ENCODE results near the gene PSMA7. TPM values are rescaled to one million over a fixed set of nuclear protein-coding genes. Genes with fewer than 3 reads are reported as not detected.

The PSMA7 gene
- total and polyA plus RNA-seq, 2 of the 8 experiments (the other 6 are each of a cell fraction or from before 2014, with no cell fraction given) = 361 to 648 TPM

GRCh38 chr20:62143957-62144825, 997 bp upstream of the PSMA7 start:
- H3K9me3 ChIP-seq (ENCODE audit: insufficient read depth in 2 of 2, low read depth in 1 of 2, low read length in 1 of 2) = no peaks in the 10 kb centered on the region
- H3K23me2 ChIP-seq (ENCODE audit: low read depth, low read length) = peaks cover 3% of the 10 kb centered on the region; the same call in 1 of the 2 replicates
- no peak overlapping the region for H3K18ac ChIP-seq (ENCODE audit: extremely low read depth, low read length)
- no peak overlapping the region for H3K27ac ChIP-seq (ENCODE audit: low read depth, low read length)
- H2BK5ac ChIP-seq (ENCODE audit: low read depth, low read length) = 0 out of 2 replicates have a peak overlapping the region, but pooled peaks have one; percentile 69
- H3K14ac ChIP-seq (ENCODE audit: insufficient read length) = no peak overlapping the region
- H3K79me2 ChIP-seq (ENCODE audit: control insufficient read depth in 1 of 2, insufficient read depth in 2 of 2, low read length in 2 of 2) = peaks cover 52 to 88% of the 10 kb centered on the region in 2 experiments
- H3K4me2 ChIP-seq (ENCODE audit: insufficient read depth in 1 of 2, low read depth in 2 of 2, low read length in 2 of 2) = peak overlapping the region; percentile 61 to 75
- peaks cover 32% of the 10 kb centered on the region for H3K79me1 ChIP-seq (ENCODE audit: low read depth, low read length)
- peak overlapping the region; percentile 50 to 81 (median 67) for H3K4me3 ChIP-seq (ENCODE audit: extremely low read depth in 1 of 4, insufficient read depth in 2 of 4, low read depth in 3 of 4, low read length in 4 of 4)
- CTCF ChIA-PET (ENCODE audit: partially characterized antibody) = interaction anchor here (1.2 to 2.0 kb wide), 3 partner anchors 10 to 134 kb away, joined by 3 to 5 read pairs (median 3); no protein-coding TSS in a partner anchor
- FAIRE-seq (no peak), DNase-seq (ENCODE audit: low read depth in 1 of 2, low spot score in 2 of 2) (no peak)
- peak overlapping the region; percentile 25 to 100 (median 84) for H3K9ac ChIP-seq (replicated peaks in 1 of 4; ENCODE audit: extremely low read depth in 1 of 4, low read depth in 3 of 4, low read length in 3 of 4)
- POLR2A ChIA-PET (ENCODE audit: partially characterized antibody) = interaction anchor here (0.9 to 3.4 kb wide), 12 partner anchors 8 to 160 kb away, joined by 3 to 28 read pairs (median 6); partner anchors contain the start of gene LSM14B
- H4K5ac ChIP-seq (ENCODE audit: insufficient read length, low read depth, low read length) = no peak overlapping the region
- H2BK12ac ChIP-seq (ENCODE audit: low read depth, low read length) = no peak overlapping the region
- H4K20me1 ChIP-seq (replicated peaks in 1 of 2; ENCODE audit: control insufficient read depth in 1 of 2, insufficient read depth in 2 of 2, low read length in 2 of 2) = peaks cover 37 to 53% of the 10 kb centered on the region in 2 experiments
- peaks cover 7 to 23% (median 14%) of the 10 kb centered on the region in 4 experiments for H3K36me3 ChIP-seq (ENCODE audit: control insufficient read depth in 2 of 4, insufficient read depth in 4 of 4, low read length in 3 of 4)
- no peak overlapping the region for H2BK120ac ChIP-seq (replicated peaks; ENCODE audit: low read depth, low read length)
- no peak overlapping the region for H3K56ac ChIP-seq (replicated peaks; ENCODE audit: insufficient read length, low read depth, low read length)
- H4K91ac ChIP-seq (replicated peaks; ENCODE audit: insufficient read length, low read length) = no peak overlapping the region
- peak overlapping the region; percentile 91; the same call in 1 of the 2 replicates for H4K8ac ChIP-seq (ENCODE audit: extremely low read depth, insufficient read depth, low read length)
- WGBS, 2 experiments (ENCODE audit: extremely low coverage in 1 of 2, insufficient coverage in 1 of 2, insufficient read length in 1 of 2, insufficient replicate concordance in 2 of 2, low coverage in 1 of 2, low lambda C conversion rate in 2 of 2, missing lambda C conversion rate in 1 of 2) = 4% methylated on average over 66 of the region's 104 CpGs; no CpG with 5 or more reads in 1 of the 2 experiments
- no peaks in the 10 kb centered on the region for H3K27me3 ChIP-seq (replicated peaks in 1 of 4; ENCODE audit: control insufficient read depth in 3 of 4, extremely low read depth in 1 of 4, insufficient read depth in 3 of 4, low read length in 3 of 4)
- no peak overlapping the region for H3K4ac ChIP-seq (replicated peaks; ENCODE audit: insufficient read length, low read depth, low read length)
- H2AK5ac ChIP-seq (ENCODE audit: low read depth, low read length) = no peak overlapping the region
- peaks cover 0 to 14% (median 8%) of the 10 kb centered on the region in 4 experiments; a peak in 6 of 7 replicates for H3K4me1 ChIP-seq (replicated peaks in 1 of 4; ENCODE audit: control insufficient read depth in 3 of 4, insufficient read depth in 4 of 4, low read length in 3 of 4)
- no peak overlapping the region for H2BK20ac ChIP-seq (ENCODE audit: low read length)
- no peak overlapping the region for H2AFZ ChIP-seq (ENCODE audit: low read length)
- H3K23ac ChIP-seq (ENCODE audit: insufficient read length) = no peak overlapping the region
- H2BK15ac ChIP-seq (ENCODE audit: low read length) = no peak overlapping the region
- TF ChIP-seq POLR2A (IDR thresholded peaks at IDR 0.05; ENCODE audit: control extremely low read depth in 1 of 2, low read depth in 2 of 2, low read length in 2 of 2) (0 out of 3 replicates have a peak, but pooled peaks of 1 of the 2 experiments have one; percentile 26), TAF1 (IDR thresholded peaks at IDR 0.05; ENCODE audit: low read depth, low read length) (peak; percentile 43; the same call in 1 of the 2 replicates), HDAC2 (IDR thresholded peaks at IDR 0.05; ENCODE audit: borderline replicate concordance in 1 of 2, low read depth in 2 of 2, low read length in 2 of 2) (no peak), MAX (IDR thresholded peaks at IDR 0.05) (peak; percentile 55), GABPA (IDR thresholded peaks at IDR 0.05; ENCODE audit: borderline replicate concordance, insufficient read depth, low read length) (no peak), TBP (IDR thresholded peaks at IDR 0.05; ENCODE audit: low read depth, low read length) (peak; percentile 35; the same call in 1 of the 2 replicates), FOSL1 (IDR thresholded peaks at IDR 0.05; ENCODE audit: insufficient read depth, low read depth, low read length) (no peak), CTBP2 (IDR thresholded peaks at IDR 0.05; ENCODE audit: borderline replicate concordance, insufficient read depth, insufficient read length, low read length) (no peak), KDM4A (IDR thresholded peaks at IDR 0.05; ENCODE audit: low read depth, low read length, severe bottlenecking) (peak; percentile 69), SP2 (IDR thresholded peaks at IDR 0.05; ENCODE audit: low read length) (no peak), POLR2AphosphoS5 (IDR thresholded peaks at IDR 0.05; ENCODE audit: low read depth, low read length) (no peak)
